Cardiac fibroblast (primary cell): ENCODE data around the gene TTC28.
A peak's percentile ranks its signal among the peaks of the same experiment; 100 is the strongest.

Experiments used
- DNase-seq, 2 donors: peaks; one replicate each; pipeline versions ENCODE4 v3.0.0 to v3.0.0-alpha.2; 2010; ENCODE audit warnings: low read depth in 2 of 2
- H3K4me3 ChIP-seq, 2 donors: replicated peaks in 1 of 2; 1 replicate in 1 of 2; 2 replicates in 1 of 2; pipeline ENCODE4 v1.5.1; 2011; ENCODE audit warnings: low read depth in 2 of 2, low read length in 2 of 2, mild to moderate bottlenecking in 2 of 2, moderate library complexity in 1 of 2
- CTCF ChIP-seq: IDR thresholded peaks from one replicate; pipeline ENCODE4 v1.5.1; 2011; ENCODE audit warnings: low read depth, mild to moderate bottlenecking, low read length, inconsistent platforms

The TTC28 gene

GRCh38 chr22:28120691-28121592 is 558.7 kb downstream of the TTC28 start:
- no peak for TF ChIP-seq CTCF
- no peak overlapping the region for H3K4me3 ChIP-seq
- DNase-seq: no peak

GRCh38 chr22:28118957-28119631 is 560.5 kb downstream of the TTC28 start:
- DNase-seq: no peak
- TF ChIP-seq CTCF: no peak

GRCh38 chr22:28116219-28116673 is 563.4 kb downstream of the TTC28 start:
- DNase-seq: peak; percentile 89 to 92
- TF ChIP-seq CTCF: no peak
- H3K4me3 ChIP-seq: no peak overlapping the region

More at GRCh38 chr22:28118957-28119631, 560.5 kb downstream of the TTC28 start:
- no peak overlapping the region for H3K4me3 ChIP-seq

GRCh38 chr22:28115426-28115825 is 564.2 kb downstream of the TTC28 start:
- TF ChIP-seq CTCF: no peak
- no peak for DNase-seq
- H3K4me3 ChIP-seq: no peak overlapping the region

- peak; percentile 57 for TF ChIP-seq CTCF
- no peak overlapping the region for H3K4me3 ChIP-seq
- peak; percentile 64 to 70 for DNase-seq
These were observed 567.0 kb downstream of the TTC28 start for GRCh38 chr22:28112548-28113043.

GRCh38 chr22:28112190-28112544 is 567.5 kb downstream of the TTC28 start:
- DNase-seq: no peak
- no peak overlapping the region for H3K4me3 ChIP-seq
- TF ChIP-seq CTCF: no peak
